Endothelial cell of hepatic sinusoid (primary cell): Measurements from ENCODE around the gene PPIL1.
"Not testable (repeated sequence)": the region's sequence is repeated elsewhere in the genome, so short reads cannot be mapped to it uniquely, and the experiment has no call there.

Source experiments
- in situ Hi-C: cut with HindIII; loops from 2 replicates; pipeline ENCODE4 v1.10.0; 2017; ENCODE audit warnings: low sequenced_read_pairs

Gene PPIL1

DNA sequence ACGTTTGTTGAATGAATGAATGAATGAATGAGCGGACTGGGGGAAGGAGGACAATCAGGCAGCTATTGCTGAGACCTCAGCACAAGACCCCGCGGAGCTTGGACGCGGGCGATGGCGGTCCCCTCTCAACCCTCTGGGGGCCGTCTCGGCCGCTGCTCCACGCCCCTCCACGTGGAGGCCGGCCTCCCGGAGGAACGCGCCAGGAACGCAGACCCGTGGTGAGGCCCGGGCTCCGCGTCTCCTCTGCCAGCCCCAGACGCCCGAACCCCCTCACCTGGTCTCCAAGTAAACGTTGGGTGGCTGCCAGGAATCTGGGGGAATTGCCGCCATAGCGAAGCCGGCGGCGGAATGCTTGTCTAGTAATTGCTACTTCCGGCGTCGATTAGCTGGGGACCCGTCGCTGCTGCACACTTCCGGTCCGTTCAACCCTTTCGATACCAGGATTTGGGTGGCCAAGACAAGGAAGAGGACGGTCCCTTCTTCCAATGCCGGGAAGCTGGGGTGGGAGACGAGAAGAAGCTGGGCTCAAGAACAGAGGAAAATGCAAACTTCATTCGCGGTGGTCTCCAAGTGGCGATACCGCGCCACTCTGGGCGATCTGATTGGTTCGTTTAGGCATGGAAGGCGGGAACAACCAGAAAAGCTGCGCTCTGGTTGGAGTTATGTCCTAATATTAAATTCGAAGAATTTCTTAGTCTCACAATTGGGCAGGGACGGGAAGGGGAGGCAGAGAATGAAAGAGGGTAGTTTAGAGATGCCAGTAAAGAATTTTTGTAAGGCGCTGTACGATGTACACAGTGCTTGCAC is at the start of gene PPIL1:
TSS of gene PPIL1 (minus strand) at position 361 of the 807 bp plus-strand sequence. CDS start at position 330, 31 bp downstream.
- in situ Hi-C loops: no loop called here

DNA sequence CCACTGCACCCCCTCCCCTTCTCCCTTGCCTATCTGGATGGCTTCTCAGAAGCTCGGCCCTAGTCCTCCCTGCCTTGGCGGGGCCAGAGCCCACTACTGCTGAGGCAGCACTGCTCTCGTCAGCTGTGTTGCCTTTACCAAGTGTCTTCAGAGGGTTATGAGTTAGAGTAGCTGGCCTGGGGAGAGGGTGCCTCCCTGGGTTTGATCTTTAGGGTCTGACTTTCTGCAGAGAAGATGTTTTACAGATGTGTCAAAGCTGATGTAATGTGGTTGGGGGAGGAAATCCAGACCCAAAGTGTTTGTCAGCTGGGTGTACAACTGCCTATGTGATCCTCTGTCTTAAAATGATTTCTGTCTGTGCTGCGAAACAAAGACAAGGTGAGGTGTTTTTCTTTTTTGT is 49.5 kb upstream of the PPIL1 start:
- in situ Hi-C loops: no loop called here

DNA sequence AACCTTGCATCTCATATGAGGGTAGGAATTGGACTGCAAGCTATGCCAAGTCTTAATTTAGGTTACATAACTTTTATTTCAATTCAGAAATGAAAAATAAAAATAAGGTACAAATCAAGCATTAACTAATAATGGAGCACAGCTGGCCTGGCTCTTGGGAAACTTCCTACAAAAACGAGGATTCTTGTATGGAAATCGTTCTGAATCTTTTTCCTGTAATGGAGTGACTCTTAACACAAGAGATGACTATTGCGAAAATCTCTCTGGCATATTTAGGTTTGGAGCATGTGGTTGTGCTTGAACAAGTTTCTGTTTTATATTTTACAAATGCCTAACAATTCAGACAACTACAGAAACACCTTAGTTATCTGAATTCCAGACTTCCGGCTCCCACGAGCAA is 45.9 kb upstream of the PPIL1 start:
- in situ Hi-C loops: no loop called here

DNA sequence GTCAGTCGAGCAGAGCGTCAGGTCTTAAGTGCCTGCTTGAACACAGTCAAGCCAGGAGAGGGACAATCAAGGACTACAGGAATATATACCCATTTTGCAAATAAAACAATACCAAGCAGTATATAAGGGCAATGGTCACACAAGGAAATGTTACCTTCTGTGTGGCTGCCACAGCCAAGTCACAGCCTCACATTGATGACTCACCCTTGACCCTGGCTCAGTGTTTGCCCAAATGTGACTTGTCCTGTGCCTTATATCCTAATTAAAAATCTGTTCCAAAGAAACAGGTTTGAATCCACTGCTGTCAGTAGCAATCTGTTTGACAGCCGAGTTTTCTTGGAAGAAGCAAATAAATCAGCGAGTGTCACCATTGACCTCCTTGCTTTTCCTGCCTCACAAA is 45.4 kb upstream of the PPIL1 start:
- in situ Hi-C loops: no loop called here

DNA sequence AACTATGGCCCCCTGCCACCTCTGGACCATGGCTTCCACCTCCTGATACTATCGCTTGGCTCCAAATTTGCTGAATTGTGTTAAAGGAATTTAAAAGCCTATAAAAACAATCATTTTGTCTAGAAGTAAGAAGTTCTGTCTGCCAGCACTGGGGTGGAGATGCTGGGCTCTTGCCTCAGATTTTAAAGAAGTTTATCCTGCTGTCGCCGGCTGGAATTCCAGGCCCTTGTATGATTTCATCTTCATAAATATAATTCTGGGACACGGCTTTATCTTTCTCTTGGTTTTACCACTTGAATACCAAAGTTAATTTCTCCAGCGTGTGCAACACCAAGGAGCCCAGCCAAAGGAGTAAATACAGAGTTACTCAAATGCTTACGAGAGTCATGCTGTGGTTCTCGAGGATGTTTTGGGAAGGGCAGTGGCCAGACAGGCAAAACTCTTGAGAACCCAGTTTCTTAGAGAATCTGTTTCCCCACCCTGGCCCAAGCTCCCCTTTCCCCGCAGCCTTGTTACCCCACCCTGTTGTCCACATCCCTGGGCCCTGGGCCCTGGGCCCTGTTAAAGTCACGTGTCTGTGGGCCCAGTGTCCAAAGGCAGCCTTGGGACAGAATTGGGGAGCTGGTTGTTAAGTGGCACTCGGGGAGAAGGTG is 43.1 kb upstream of the PPIL1 start:
- in situ Hi-C loops: no loop called here

DNA sequence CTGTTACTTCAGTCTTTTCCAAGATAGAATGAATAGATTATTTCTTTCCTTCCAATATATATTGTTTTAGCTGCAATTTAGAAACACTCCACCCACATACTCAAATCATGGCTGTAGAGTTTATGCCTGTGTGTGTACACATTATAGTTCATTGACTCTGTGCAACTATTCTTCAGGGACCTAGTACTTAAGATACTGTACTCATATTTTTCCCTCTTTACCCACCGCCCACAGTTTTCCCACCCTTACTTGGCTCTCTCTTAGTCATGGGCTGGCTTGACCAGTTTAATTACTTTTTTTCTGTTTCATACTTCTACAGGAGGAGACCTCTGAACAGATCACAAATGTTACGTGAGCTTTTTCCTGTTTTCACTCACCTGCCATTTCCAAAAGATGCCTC is 41.5 kb upstream of the PPIL1 start:
- in situ Hi-C loops: no loop called here

DNA sequence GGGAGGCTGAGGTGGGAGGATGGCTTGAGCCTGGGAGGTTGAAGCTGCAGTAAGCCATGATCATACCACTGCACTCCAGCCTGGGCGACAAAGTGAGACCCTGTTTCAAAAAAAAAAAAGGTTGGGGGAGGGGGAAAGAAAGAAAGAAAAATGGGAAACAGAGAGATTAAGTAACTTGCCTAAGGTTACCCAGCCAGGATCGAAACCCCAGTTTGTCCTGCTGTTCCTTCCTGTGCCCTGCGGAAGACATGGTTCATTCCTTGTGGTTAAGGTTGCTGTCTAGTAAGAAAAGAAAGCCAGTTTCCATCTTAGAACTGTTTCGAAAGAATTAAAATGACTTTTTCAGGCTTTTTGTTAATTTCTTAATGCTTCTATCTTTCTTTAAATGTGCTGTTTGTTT is 41.0 kb upstream of the PPIL1 start:
- in situ Hi-C loops: no loop called here

DNA sequence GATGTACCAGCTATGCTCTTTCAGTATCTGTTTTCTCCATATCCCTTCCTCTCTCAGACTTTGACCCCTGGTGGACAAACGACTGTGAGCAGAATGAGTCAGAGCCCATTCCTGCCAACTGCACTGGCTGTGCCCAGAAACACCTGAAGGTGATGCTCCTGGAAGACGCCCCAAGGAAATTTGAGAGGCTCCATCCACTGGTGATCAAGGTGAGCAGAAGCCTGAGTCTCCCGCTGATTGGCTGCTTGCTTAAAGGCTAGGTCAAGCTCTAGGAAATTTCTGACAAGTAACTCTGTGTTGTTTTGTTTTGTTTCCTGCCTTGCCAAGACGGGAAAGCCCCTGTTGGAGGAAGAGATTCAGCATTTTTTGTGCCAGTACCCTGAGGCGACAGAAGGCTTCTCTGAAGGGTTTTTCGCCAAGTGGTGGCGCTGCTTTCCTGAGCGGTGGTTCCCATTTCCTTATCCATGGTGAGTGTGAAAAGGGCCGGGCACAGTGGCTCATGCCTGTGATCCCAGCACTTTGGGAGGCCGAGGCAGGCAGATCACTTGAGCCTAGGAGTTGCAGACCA is 39.7 kb upstream of the PPIL1 start:
- in situ Hi-C loops: no loop called here

DNA sequence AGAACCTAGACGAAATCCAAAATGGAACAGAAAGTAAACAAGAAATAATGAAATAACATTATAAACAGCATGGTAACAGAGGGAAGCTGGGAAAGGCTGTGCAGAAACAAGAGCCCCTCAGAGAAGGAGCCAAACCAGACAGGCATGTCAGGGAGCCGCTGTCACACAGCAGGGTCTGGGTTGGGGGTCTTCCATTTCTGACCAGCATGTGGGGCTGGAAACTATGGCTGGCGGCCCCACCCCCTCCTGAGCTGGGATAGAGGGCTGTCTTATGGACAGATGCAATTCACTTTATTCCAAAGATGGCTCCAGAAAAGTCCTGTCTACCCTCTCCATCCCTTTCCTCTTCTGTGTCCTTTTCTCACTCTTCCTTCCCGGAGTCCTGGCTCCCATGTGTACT is 38.5 kb upstream of the PPIL1 start:
- in situ Hi-C loops: no loop called here

DNA sequence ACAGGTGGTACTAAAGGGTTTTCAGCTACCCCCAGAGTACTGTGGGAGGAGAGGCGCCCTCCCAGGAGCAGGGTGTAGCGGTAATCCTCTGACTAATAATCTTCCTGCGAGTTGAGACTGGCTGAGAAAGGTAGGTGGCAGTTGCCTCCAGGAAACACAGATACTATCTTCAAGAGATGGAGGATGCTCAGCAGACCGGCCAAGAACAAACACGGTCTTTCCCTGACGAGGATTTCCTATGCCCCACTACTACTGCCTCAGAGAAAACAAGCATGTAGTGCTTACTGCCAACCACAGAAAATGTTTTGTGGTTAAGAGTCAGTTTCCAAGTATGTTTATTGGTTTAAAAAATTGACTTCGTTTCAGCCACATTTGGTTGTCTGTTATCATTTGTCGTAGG is 38.0 kb upstream of the PPIL1 start:
- in situ Hi-C loops: no loop called here

DNA sequence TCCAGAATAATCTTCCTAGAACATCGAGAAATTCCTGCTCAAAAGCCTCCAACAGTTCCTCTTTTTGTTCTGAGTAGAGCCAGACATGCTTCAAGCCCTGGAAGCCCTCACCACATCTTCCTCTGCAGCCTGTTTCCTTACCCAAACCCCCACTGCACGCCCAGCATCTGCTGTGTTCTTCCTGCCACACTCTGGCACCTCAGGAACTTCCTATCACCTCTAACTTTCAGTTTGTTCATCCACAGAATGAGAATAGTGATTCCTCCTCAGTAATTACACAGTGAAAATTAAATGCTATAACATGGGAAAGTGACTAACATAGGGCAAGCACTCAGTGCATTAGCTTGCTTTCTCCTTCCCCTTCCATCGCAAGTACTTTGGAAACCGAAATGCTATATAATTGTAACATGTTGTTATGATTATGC is 37.4 kb upstream of the PPIL1 start:
- in situ Hi-C loops: no loop called here

DNA sequence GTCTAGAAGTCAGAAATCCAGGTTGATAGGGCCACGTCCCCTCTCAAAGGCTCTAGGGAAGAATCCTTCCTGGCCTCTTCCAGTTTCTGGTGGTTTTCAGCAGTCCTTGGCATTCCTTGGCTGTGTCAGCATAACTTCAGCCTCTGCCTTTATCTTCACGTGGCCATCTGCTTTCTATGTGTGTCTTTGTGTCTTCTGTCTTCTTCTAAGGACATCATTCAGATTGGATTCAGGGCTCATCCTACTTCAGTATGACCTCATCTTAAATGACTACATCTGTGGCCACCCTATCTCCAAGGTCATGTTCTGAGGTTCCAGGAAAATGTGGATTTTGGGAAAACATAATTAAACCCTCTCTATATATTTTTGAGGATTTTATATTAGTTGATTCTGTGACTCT is 34.1 kb upstream of the PPIL1 start:
- in situ Hi-C loops: loop anchor here (5.0 kb wide), 2 partner anchors 46 to 109 kb away; no protein-coding TSS in a partner anchor

DNA sequence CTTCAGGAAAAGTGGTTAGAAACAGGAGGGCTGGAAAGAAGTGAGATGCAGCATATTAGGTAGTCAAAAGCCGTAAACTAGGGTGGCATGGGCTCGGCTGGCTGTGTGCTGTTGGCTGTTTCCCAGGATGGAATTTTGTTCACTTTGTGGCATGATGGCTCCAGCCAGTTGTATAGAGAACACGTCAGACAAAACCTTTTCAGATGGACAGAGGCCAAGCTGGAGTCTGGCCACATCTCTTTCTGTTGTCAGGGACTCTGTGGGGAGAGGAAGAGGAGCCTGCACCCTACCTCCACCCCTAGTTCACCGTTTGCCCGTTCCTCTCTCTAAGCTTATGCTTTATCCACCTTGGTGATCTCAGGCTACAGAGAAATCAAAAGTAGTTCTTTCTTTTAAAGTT is 33.2 kb upstream of the PPIL1 start:
- in situ Hi-C loops: loop anchor here (5.0 kb wide), 2 partner anchors 45 to 110 kb away; no protein-coding TSS in a partner anchor

DNA sequence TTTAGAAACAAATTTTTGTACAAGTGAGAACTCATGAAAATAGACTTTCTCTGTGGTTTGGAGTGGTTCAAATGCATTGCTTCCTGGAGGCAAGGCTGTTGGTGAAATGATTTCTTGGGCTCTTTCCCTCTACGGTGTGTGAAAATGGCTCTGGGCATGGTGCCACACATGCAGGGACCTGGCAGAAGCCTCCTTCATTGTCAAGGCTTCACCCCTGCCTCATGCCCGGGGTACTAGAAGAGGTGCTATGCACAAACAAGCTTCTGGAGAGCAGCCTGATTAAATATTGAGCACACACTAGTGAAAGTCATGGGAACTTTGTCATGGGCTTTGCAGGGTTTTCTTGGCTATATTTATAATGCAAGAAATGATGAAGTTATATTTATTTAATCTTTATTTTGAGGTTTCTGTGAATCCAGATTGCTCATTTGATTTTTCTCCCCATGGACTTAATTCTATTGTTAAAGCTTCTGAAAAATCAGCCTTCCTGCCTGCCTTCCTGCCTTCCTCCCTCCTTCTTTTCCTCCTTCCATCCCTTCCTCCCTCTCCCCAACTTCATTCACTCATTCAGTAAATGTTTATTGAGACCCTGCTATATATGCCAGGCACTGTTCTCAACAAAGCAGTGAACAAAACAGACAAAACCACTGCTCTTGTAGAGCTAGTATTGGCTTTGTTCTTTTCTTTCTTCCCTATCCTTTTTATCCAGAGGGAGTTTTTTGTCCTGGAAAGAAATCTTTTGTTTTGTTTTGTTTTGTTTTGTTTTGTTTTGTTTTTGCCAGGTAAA is 32.1 kb upstream of the PPIL1 start:
- in situ Hi-C loops: loop anchor here (5.0 kb wide), 2 partner anchors 44 to 111 kb away; no protein-coding TSS in a partner anchor

DNA sequence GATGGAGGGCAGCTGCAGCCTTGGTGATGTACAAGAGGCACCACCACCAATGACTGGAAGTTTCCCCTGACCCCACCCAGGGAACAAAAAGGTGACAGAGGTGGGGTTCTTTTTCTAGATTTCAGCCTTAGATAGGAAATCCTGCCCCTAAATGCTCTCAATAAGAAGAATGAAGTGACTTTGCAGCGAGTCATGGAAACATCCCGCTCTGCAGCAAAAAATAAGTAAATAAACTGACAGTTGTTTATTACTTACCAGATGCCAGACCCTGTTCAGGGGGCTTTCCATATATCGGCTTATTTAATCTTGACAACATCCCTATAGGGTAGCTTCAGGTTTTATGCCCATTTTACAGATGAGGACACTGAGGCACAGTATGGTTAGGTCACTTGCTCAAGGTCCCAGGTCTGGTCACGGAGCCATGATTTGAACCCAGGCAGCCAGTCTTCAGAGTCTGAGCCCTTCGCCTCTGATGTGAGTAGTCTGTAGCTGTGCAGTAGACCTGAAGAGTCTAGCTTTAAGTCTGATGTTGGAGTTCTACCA is 30.3 kb upstream of the PPIL1 start:
- in situ Hi-C loops: loop anchor here (5.0 kb wide), 2 partner anchors 43 to 112 kb away; no protein-coding TSS in a partner anchor

DNA sequence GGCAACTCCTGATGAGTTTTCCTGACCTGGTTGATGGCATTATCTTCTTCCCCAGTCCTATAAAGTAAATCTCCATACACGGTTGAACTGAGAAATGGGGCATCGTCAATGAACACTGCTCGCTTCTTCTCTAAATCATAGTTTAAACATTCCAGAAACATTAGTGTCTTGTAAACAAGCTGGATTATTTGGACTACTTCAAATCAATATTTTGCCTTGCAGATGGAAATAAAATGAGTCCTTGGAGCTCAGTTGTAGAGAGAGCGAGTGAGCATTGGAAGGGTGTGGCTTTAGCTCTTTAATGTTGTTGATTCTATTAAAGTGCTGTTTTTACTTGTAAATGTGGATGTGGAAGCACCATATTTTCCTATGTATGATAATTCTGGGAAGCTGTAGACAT is 29.5 kb upstream of the PPIL1 start:
- in situ Hi-C loops: no loop called here

DNA sequence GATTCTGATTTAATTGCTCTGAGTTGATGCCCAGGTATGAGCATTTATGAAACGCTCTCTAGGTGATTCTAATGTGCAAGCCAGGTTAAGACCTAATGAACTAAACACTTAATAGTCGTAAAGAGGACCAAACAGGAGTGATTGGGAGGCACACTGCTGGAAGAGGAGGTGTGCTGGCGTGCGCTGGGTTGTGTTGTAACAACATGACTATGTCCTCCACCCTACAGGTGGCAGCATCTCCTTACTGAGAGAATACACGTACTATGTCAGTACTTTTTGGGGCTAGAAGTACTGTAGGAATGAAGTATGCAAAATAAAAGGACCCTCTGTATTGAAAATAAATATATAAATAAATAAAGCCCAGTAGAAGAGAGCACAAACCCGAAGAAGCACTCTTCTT is 23.0 kb upstream of the PPIL1 start:
- in situ Hi-C loops: no loop called here

DNA sequence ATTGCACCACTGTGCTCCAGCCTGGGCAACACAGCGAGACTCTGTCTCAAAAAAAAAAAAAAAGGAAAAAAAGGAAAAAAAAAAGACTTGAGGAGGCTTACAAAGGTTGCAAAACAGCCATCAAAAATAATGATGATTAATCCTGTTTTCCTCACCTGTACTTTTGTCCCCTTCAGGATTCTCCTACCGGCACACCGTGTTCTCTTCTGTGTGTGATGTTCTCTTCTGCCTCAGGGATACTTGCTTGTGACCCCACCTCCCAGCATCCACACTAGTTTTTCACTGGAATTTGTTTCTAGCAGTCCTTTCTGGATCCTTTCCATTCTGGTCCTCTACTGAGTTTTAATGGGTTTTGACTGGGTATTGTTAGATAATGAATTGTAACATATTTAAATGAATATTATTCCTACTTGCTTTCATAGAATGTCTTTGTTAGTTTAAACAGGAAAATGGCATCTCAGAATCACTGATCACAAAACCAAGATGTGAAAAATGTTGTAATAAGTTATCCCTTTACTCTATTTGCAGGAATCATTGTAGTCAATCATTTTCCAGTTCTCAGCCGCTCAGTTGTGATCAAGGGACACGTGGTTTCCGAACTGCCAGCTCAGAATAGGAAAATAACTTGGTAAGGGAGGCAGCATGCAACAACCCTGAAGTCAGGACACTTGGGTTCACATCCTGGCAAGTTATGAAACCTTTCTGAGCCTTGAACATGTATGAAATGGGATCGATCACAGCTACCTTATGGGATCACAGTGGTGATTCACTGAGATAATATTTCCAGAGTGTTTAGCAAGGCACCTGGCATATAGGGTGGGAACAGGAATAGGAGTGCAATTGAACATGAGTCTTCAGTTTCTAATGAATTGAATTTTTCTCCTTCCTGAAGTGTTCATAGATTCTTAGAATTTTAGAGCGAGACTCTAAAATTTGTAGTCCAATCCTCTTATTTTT is 19.7 kb upstream of the PPIL1 start:
- in situ Hi-C loops: no loop called here

DNA sequence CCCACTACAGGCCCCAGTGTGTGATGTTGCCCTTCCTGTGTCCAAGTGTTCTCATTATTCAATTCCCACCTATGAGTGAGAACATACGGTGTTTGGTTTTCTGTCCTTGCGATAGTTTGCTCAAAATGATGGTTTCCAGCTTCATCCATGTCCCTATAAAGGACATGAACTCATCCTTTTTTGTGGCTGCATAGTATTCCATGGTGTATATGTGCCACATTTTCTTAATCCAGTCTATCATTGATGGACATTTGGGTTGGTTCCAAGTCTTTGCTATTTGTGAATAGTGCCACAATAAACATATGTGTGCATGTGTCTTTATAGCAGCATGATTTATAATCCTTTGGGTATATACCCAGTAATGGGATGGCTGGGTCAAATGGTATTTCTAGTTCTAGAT is 16.6 kb upstream of the PPIL1 start:
- in situ Hi-C loops: not testable (repeated sequence)
